PC-9 (cell line): ENCODE measurements around the gene NMT2. TPM values are rescaled to one million over a fixed set of nuclear protein-coding genes. Genes with fewer than 3 reads are reported as not detected.

Experiments used
- BruUV-seq: library from RNA; stranded (reverse); fragments of 400-500 nt; replicated peaks from 2 replicates; lab custom pipeline; 2021; lab: Mats Ljungman, UMichigan
- CTCF ChIA-PET: fragments of 300-600 bp; sonication (Branson Sonifier 250); formaldehyde crosslinking; loops from one replicate; lab custom pipeline; 2022; ENCODE audit warnings: antibody characterized with exemption; lab: Charles Lee
- POLR2A ChIA-PET: fragments of 300-600 bp; sonication (Branson Sonifier 250); formaldehyde crosslinking; loops from one replicate; lab custom pipeline; 2022; ENCODE audit warnings: antibody characterized with exemption; ENCODE audit not compliant: unreplicated experiment; lab: Charles Lee
- DNase-seq, 2 experiments: peaks; one replicate each; pipeline versions ENCODE4 v3.0.0 to v3.0.0-alpha.2; 2015 to 2022; ENCODE audit warnings: mixed read lengths in 1 of 2
- H2AFZ ChIP-seq: fragments of 200-600 bp; sonication (generic); 2 replicates; pipeline ENCODE4 v1.8.1; 2017; ENCODE audit warnings: antibody characterized with exemption
- H3F3A ChIP-seq: fragments of 200-600 bp; sonication (generic); 2 replicates; pipeline ENCODE4 v1.8.1; 2017; ENCODE audit warnings: antibody characterized with exemption, mild to moderate bottlenecking, low read depth; ENCODE audit not compliant: insufficient read depth
- H3K27ac ChIP-seq: fragments of 200-600 bp; sonication (generic); 2 replicates; pipeline ENCODE4 v1.6.1; 2016; ENCODE audit warnings: mixed run types
- H3K27me3 ChIP-seq: fragments of 200-600 bp; sonication (generic); 2 replicates; pipeline ENCODE4 v1.6.1; 2016; ENCODE audit warnings: low read depth, mixed run types; ENCODE audit not compliant: insufficient read depth
- H3K36me3 ChIP-seq: fragments of 200-600 bp; sonication (generic); 2 replicates; pipeline ENCODE4 v1.6.1; 2016; ENCODE audit warnings: low read depth, mixed run types
- H3K4me1 ChIP-seq: fragments of 200-600 bp; sonication (generic); replicated peaks from 2 replicates; pipeline ENCODE4 v1.6.1; 2016; ENCODE audit warnings: mixed run types; ENCODE audit not compliant: insufficient read depth
- H3K4me2 ChIP-seq: fragments of 200-600 bp; sonication (generic); 2 replicates; pipeline ENCODE4 v1.6.1; 2017; ENCODE audit warnings: mixed run types
- H3K4me3 ChIP-seq: fragments of 200-600 bp; sonication (generic); 2 replicates; pipeline ENCODE4 v1.6.1; 2016; ENCODE audit warnings: mixed run types
- H3K79me2 ChIP-seq: fragments of 200-600 bp; sonication (generic); 2 replicates; pipeline ENCODE4 v1.6.1; 2017; ENCODE audit warnings: low read depth, mixed run types
- H3K9me2 ChIP-seq: fragments of 200-600 bp; sonication (generic); 2 replicates; pipeline ENCODE4 v1.8.1; 2017; ENCODE audit warnings: mild to moderate bottlenecking; ENCODE audit not compliant: insufficient read depth
- H3K9me3 ChIP-seq: fragments of 200-600 bp; sonication (generic); 2 replicates; pipeline ENCODE4 v1.8.1; 2016; ENCODE audit warnings: low read depth; ENCODE audit not compliant: insufficient read depth
- H4K20me1 ChIP-seq: fragments of 200-600 bp; sonication (generic); 2 replicates; pipeline ENCODE4 v1.8.1; 2017; ENCODE audit not compliant: insufficient read depth
- EZH2 ChIP-seq: fragments of 200-600 bp; sonication (generic); IDR thresholded peaks from 2 replicates; pipeline ENCODE4 v1.8.0; 2017; ENCODE audit warnings: antibody characterized with exemption, low read depth
- intact Hi-C: fragments of 100-400 bp; cut with micrococcal nuclease; formaldehyde crosslinking; loops from one replicate; pipeline ENCODE4 v1.10.0; 2022; ENCODE audit not compliant: unreplicated experiment
- total RNA-seq: library from RNA; stranded (reverse); gene quantifications from 2 replicates; pipeline ENCODE4 v1.2.3, GENCODE V29; 2021
- TF ChIP-seq, protein P1 (sequence below): fragments of 200-600 bp; sonication (generic); conservative IDR thresholded peaks from 2 replicates; pipeline ENCODE4 v1.6.1; 2017; ENCODE audit warnings: mixed run types, antibody characterized with exemption, mild to moderate bottlenecking, moderate library complexity

Gene NMT2
- total RNA-seq, 1 experiment from 2014 or later = 11.0 TPM

DNA sequence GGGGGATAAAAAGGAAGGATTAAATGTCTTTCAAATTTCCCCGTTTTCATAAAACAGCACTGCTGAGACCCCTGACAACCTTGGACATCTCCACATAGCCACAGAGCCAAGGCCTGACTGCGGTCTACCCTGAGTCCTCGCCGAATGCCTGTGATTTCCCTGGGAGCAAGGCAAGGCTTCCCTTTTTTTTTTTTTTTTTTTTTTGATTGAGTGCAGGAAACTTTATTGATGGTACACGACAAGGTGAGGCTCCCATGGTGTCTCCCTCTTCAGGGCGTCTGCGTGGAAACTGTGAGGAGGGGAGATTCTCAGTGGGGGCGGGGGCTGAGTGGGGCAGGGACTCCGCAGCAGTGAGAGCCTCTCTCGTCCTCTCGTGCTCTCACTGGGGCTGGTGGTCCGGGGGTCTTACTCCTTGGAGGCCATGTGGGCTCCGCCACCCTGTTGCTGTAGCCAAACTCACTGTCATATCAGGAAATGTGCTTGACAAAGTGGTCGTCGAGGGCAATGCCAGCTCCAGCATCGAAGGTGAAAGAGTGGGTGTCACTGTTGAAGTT lies 75.6 kb downstream of the NMT2 start:
- H3F3A ChIP-seq = peaks cover 9% of the 10 kb centered on the region; the same call in 1 of the 2 replicates
- DNase-seq = no peak
- no peaks in the 10 kb centered on the region for H4K20me1 ChIP-seq
- no peaks in the 10 kb centered on the region for H3K9me2 ChIP-seq
- no peak overlapping the region for H2AFZ ChIP-seq
- TF ChIP-seq, protein P1, sequence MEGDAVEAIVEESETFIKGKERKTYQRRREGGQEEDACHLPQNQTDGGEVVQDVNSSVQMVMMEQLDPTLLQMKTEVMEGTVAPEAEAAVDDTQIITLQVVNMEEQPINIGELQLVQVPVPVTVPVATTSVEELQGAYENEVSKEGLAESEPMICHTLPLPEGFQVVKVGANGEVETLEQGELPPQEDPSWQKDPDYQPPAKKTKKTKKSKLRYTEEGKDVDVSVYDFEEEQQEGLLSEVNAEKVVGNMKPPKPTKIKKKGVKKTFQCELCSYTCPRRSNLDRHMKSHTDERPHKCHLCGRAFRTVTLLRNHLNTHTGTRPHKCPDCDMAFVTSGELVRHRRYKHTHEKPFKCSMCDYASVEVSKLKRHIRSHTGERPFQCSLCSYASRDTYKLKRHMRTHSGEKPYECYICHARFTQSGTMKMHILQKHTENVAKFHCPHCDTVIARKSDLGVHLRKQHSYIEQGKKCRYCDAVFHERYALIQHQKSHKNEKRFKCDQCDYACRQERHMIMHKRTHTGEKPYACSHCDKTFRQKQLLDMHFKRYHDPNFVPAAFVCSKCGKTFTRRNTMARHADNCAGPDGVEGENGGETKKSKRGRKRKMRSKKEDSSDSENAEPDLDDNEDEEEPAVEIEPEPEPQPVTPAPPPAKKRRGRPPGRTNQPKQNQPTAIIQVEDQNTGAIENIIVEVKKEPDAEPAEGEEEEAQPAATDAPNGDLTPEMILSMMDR = no peak
- no peak for TF ChIP-seq EZH2
- H3K27me3 ChIP-seq = no peaks in the 10 kb centered on the region
- ChIA-PET CTCF (interaction anchor here (0.6 kb wide), 1 partner anchor 1003 kb away, joined by 5 read pairs; no protein-coding TSS in a partner anchor), POLR2A (no interaction called here)
- no peak overlapping the region for H3K27ac ChIP-seq
- H3K79me2 ChIP-seq = peaks cover 6% of the 10 kb centered on the region
- H3K4me3 ChIP-seq = no peak overlapping the region
- no peaks in the 10 kb centered on the region for H3K36me3 ChIP-seq
- no TSS peak for BruUV-seq
- H3K9me3 ChIP-seq = no peaks in the 10 kb centered on the region
- no peak overlapping the region for H3K4me2 ChIP-seq
- intact Hi-C loops = loop anchor here (10.0 kb wide), 1 partner anchor 1308 kb away; no protein-coding TSS in a partner anchor
- H3K4me1 ChIP-seq = no peaks in the 10 kb centered on the region; the same call in none of the 2 replicates

DNA sequence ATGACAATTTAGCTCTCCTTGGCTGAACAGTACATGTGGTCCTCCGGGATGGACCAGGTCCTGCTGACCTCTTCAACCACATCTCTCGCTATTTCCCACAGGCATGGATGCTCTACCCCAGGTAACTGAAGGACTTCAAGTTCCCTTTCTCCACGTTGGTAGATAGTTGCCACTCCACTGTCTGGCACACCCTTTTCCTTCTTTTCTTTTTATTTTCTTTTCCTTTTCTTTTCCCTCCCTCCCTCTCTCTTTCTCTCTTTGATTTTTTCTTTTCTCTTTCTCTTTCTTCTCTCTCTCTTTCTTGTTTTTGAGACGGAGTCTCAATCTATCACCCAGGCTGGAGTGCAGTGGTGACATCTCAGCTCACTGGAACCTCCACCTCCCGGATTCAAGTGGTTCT lies 77.1 kb downstream of the NMT2 start:
- H3K4me1 ChIP-seq = no peaks in the 10 kb centered on the region; the same call in none of the 2 replicates
- BruUV-seq = no TSS peak
- DNase-seq = no peak
- TF ChIP-seq EZH2 = no peak
- TF ChIP-seq, protein P1 = no peak
- H3K27me3 ChIP-seq = no peaks in the 10 kb centered on the region
- POLR2A ChIA-PET = no interaction called here
- intact Hi-C loops = loop anchor here (10.0 kb wide), 1 partner anchor 1307 kb away; no protein-coding TSS in a partner anchor
- no peaks in the 10 kb centered on the region; the same call in 1 of the 2 replicates for H3F3A ChIP-seq
- no peak overlapping the region for H2AFZ ChIP-seq
- no peaks in the 10 kb centered on the region for H3K79me2 ChIP-seq
- H3K4me3 ChIP-seq = no peak overlapping the region
- H3K36me3 ChIP-seq = no peaks in the 10 kb centered on the region
- H4K20me1 ChIP-seq = no peaks in the 10 kb centered on the region
- no peak overlapping the region for H3K4me2 ChIP-seq
- H3K9me2 ChIP-seq = no peaks in the 10 kb centered on the region
- no peaks in the 10 kb centered on the region for H3K9me3 ChIP-seq
- CTCF ChIA-PET = no interaction called here
- no peak overlapping the region for H3K27ac ChIP-seq

DNA sequence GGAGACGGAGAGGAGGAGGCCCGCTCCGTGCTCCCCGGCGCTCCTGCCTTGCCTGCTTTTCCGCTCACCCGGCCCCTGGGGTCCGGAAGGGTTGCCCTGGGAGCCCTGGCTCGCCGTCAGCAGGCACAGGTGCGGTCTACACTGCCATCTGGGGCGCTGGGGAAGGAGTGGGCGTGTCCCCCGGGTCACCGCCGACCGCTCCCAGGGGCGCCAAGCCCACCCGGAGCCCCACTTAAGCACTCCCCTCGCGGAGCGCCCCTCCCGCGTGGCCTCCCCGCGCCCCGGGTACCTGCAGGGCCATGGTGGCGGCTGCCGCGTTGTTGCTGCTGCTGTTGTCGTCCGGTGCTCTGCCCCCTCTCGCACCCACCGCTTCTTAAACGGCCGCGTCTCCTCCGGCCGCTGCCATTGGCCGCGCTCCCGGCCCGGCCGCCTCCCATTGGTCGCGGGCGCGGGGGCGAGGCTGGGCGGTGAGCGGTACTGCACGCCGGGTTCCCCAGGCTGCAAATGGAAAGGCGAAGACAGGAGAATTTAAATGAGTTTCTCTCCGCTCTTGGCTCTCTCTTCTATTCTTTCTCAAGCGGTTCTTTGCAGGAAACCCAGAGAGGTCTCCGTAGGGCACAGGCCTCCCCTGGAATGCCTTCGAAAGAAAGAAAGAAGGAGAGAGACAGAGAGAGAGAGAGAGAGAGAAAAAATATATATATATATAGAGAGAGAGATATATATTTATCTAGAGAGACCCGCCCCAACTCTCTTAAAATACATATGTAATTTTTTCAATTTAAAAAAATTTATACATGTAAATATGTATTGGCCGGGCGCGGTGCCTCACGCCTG lies 79.8 kb downstream of the NMT2 start, which contains the start of gene ACBD7:
TSS of gene ACBD7 (minus strand) at position 349 of the 834 bp plus-strand sequence. CDS start at position 301, 48 bp downstream.
- intact Hi-C loops = no loop called here
- no peaks in the 10 kb centered on the region for H3K27me3 ChIP-seq
- H3K36me3 ChIP-seq = no peaks in the 10 kb centered on the region
- H3K27ac ChIP-seq = no peak within 1 kb of the TSS
- TF ChIP-seq, protein P1 = peak; percentile 30
- no peak for TF ChIP-seq EZH2
- no peaks in the 10 kb centered on the region for H3K9me3 ChIP-seq
- ChIA-PET CTCF (no interaction called here), POLR2A (no interaction called here)
- no peaks in the 10 kb centered on the region for H3K79me2 ChIP-seq
- H4K20me1 ChIP-seq = no peaks in the 10 kb centered on the region
- peaks cover 5% of the 10 kb centered on the region for H3K4me1 ChIP-seq
- H3K4me3 ChIP-seq = peak within 1 kb of the TSS; percentile 60; the same call in 1 of the 2 replicates
- DNase-seq = peak; percentile 62 to 78
- H3K9me2 ChIP-seq = no peaks in the 10 kb centered on the region
- BruUV-seq = no TSS peak
- H3F3A ChIP-seq = peaks cover 4% of the 10 kb centered on the region; the same call in 1 of the 2 replicates
- H3K4me2 ChIP-seq = peak within 1 kb of the TSS; percentile 80
- H2AFZ ChIP-seq = peak within 1 kb of the TSS; percentile 79
